Inflammatory macrophage (primary cell): ENCODE measurements around the gene UQCRQ.

Source experiments
- DNase-seq, 2 donors: peaks; one replicate each; pipeline ENCODE4 v3.0.0-alpha.2; 2020 to 2022

Gene UQCRQ

GRCh38 chr5:132871459-132872284 is 5.2 kb downstream of the UQCRQ start:
- no peak for DNase-seq

GRCh38 chr5:132872788-132873118 is 6.3 kb downstream of the UQCRQ start:
- no peak for DNase-seq

- no peak for DNase-seq
These were observed 6.9 kb downstream of the UQCRQ start, which contains the start of gene LEAP2 for GRCh38 chr5:132873119-132873929. Gene LEAP2, plus strand, starts transcription at chr5:132873668. Its CDS starts 27 bp downstream, at chr5:132873695.

GRCh38 chr5:132873930-132874271 is 7.5 kb downstream of the UQCRQ start:
- no peak for DNase-seq

- DNase-seq, result no peak
These were observed 9.7 kb downstream of the UQCRQ start for GRCh38 chr5:132876020-132876759.

- DNase-seq, result no peak
These were observed 11.0 kb downstream of the UQCRQ start for GRCh38 chr5:132877466-132877865.

GRCh38 chr5:132877938-132878337 is 11.5 kb downstream of the UQCRQ start:
- no peak for DNase-seq

GRCh38 chr5:132883261-132883834 is 16.9 kb downstream of the UQCRQ start:
- peak; percentile 81 to 84 for DNase-seq

- DNase-seq, result no peak
These were observed 18.1 kb downstream of the UQCRQ start for GRCh38 chr5:132884548-132884947.

- no peak for DNase-seq
These were observed 19.8 kb downstream of the UQCRQ start for GRCh38 chr5:132886064-132886823.

GRCh38 chr5:132887283-132887682 is 20.8 kb downstream of the UQCRQ start:
- DNase-seq, result no peak

- no peak for DNase-seq
These were observed 23.1 kb downstream of the UQCRQ start for GRCh38 chr5:132889501-132889900.

- no peak for DNase-seq
These were observed 24.4 kb downstream of the UQCRQ start for GRCh38 chr5:132890817-132891216.

GRCh38 chr5:132895719-132896305 is 29.4 kb downstream of the UQCRQ start:
- no peak for DNase-seq

GRCh38 chr5:132896685-132897084 is 30.2 kb downstream of the UQCRQ start:
- DNase-seq, result no peak

GRCh38 chr5:132898094-132898493 is 31.7 kb downstream of the UQCRQ start:
- no peak for DNase-seq

- DNase-seq, result no peak
These were observed 34.6 kb downstream of the UQCRQ start for GRCh38 chr5:132901036-132901435.

- DNase-seq, result no peak
These were observed 35.3 kb downstream of the UQCRQ start for GRCh38 chr5:132901730-132902129.

- DNase-seq, result peak; percentile 73 to 83
These were observed 39.5 kb downstream of the UQCRQ start for GRCh38 chr5:132905938-132906337.

GRCh38 chr5:132907161-132907560 is 40.7 kb downstream of the UQCRQ start:
- DNase-seq, result no peak

GRCh38 chr5:132909702-132910101 is 43.3 kb downstream of the UQCRQ start:
- no peak for DNase-seq

GRCh38 chr5:132915681-132916080 is 49.2 kb downstream of the UQCRQ start:
- DNase-seq, result peak; percentile 53 to 56
